IPS-15b (cell line): ENCODE results near the gene TAF4.

ENCODE experiments used
- H3K27me3 ChIP-seq: one replicate; pipeline ENCODE4 v1.6.1; 2013; ENCODE audit warnings: low read length; ENCODE audit not compliant: control insufficient read depth, insufficient read depth
- H3K36me3 ChIP-seq: one replicate; pipeline ENCODE4 v1.6.1; 2013; ENCODE audit warnings: low read length; ENCODE audit not compliant: control insufficient read depth, insufficient read depth
- H3K4me1 ChIP-seq: one replicate; pipeline ENCODE4 v1.6.1; 2013; ENCODE audit warnings: mild to moderate bottlenecking, low read length; ENCODE audit not compliant: control insufficient read depth, insufficient read depth
- H3K4me3 ChIP-seq: one replicate; pipeline ENCODE4 v1.5.1; 2013; ENCODE audit warnings: low read depth, low read length
- H3K9ac ChIP-seq: one replicate; pipeline ENCODE4 v1.6.1; 2013; ENCODE audit warnings: low read depth, mild to moderate bottlenecking, low read length
- H3K9me3 ChIP-seq: one replicate; pipeline ENCODE4 v1.6.1; 2013; ENCODE audit warnings: mild to moderate bottlenecking, low read length; ENCODE audit not compliant: control insufficient read depth, insufficient read depth

The TAF4 gene

DNA sequence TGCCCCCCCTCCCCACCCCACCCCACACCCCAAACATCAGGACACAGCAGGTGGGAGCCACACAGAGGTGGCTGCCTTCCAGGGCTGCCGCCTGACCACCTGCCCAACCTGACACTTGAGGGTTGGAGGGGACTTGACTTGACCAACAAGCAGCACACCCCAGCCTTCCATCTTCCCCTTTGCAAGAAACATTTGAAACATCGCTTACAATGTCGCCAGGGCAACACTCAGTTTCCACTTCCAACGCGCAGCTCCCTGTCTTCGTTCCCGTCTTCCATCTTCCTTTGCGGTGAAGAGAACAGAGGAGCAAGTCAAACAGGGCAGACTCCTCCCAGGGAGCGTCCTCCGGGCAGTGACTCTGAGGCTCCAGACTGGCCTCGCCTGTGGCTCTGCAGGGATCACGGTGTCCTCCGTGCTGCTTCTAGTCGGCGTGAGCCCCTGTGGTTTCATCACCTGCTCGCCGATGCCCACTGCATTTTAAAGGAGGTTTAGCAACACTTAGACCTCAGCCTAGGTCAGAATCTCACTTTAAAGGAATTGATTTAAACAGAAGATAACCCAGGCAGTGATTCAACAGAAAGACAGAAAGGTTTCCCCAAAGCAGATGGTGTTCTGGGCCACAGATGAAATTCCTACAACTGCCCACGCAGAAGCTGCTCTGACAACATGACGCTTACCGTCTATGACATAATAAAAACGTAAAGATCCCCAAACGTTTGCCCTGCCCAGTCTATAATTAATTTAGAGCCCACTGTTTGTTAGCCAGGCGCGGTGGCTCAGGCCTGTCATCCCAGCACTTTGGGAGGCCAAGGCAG, 130.8 kb downstream of the TAF4 start:
- H3K4me3 ChIP-seq, result no peak overlapping the region
- H3K9me3 ChIP-seq, result no peaks in the 10 kb centered on the region
- H3K9ac ChIP-seq, result no peak overlapping the region
- H3K27me3 ChIP-seq, result no peaks in the 10 kb centered on the region
- H3K36me3 ChIP-seq, result no peaks in the 10 kb centered on the region
- no peaks in the 10 kb centered on the region for H3K4me1 ChIP-seq

- no peak overlapping the region for H3K4me3 ChIP-seq
- H3K27me3 ChIP-seq, result no peaks in the 10 kb centered on the region
- no peak overlapping the region for H3K9ac ChIP-seq
- no peaks in the 10 kb centered on the region for H3K9me3 ChIP-seq
- no peaks in the 10 kb centered on the region for H3K4me1 ChIP-seq
- H3K36me3 ChIP-seq, result peaks cover 2% of the 10 kb centered on the region
These were observed 131.5 kb downstream of the TAF4 start for GRCh38 chr20:61933951-61934715.

GRCh38 chr20:61933481-61933950, 132.2 kb downstream of the TAF4 start:
- Histone ChIP-seq H3K9ac (no peak overlapping the region), H3K4me1 (no peaks in the 10 kb centered on the region), H3K4me3 (no peak overlapping the region), H3K27me3 (no peaks in the 10 kb centered on the region), H3K9me3 (no peaks in the 10 kb centered on the region), H3K36me3 (peaks cover 2% of the 10 kb centered on the region)

DNA sequence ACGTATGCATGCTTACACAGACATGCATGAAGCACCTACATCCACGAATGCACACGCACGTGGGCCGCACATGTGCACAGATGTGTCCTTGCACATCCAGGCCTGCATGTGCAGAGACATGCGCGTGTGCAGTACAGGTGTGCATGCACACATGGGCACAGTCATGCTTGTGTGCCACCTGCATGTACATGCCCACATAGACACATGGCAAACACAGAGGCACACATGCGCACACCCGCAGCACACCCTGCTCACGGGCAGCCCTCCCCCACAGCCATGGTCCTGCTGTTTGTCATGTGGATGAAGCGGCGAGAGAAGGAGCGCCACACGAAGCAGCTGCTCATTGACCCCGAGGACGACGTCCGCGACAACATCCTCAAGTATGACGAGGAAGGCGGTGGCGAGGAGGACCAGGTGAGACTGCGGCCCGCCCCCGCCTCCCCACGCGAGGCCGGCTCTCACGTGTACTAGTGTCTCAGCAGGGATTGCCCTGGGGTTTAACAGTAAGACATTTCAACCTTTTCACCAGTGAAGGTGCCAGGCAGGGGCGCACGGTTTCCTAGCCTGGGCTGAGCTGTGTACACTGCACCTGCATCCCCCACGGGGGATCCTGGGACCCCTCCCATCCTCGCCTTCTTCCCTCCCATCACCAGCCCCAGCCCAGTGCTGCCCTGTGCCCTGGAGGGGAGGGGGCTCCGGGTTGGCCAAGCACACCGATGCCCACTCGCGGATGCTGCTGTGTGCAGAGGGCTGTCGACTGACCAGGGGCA, 132.8 kb downstream of the TAF4 start:
- H3K4me1 ChIP-seq, result no peaks in the 10 kb centered on the region
- H3K9me3 ChIP-seq, result no peaks in the 10 kb centered on the region
- H3K4me3 ChIP-seq, result no peak overlapping the region
- H3K36me3 ChIP-seq, result peaks cover 2% of the 10 kb centered on the region
- no peak overlapping the region for H3K9ac ChIP-seq
- no peaks in the 10 kb centered on the region for H3K27me3 ChIP-seq

GRCh38 chr20:61932199-61932592, 133.5 kb downstream of the TAF4 start:
- no peaks in the 10 kb centered on the region for H3K27me3 ChIP-seq
- peaks cover 2% of the 10 kb centered on the region for H3K36me3 ChIP-seq

DNA sequence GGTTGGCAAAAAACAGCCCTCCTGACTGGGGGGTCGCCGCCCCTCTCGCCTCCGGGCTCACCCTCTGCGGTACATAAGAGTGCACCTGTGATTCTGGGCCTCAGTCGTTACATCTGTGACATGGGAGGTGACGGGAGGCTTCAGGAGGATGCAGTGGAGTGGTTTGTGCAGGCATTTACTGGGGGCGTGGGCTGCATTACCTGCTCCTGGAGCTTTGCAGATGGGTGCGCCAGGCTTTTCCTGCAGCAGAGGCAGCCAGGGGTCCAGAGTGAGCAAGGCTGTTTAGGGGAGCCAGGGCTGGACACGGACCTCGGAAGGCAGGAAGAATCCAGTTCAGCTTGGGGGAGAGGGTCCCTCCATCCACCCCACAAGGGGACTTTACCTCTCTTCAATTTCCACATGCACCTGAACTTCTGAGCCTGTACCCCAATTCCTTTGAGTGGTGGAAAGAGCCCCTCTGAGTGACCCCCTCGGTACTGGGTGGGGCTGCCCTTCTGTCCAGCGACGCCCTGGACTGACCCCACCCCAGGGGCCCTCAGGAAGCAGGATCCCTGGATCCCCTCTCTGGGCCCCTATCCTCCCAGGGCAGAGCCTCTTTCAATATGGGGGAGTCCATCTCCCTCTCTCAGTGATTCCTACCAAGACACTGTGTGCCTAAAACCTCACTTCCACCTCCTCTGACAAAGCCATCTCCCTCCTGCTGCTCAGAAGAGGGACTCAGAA, 134.0 kb downstream of the TAF4 start:
- Histone ChIP-seq H3K9me3 (no peaks in the 10 kb centered on the region), H3K9ac (no peak overlapping the region), H3K4me1 (no peaks in the 10 kb centered on the region), H3K4me3 (no peak overlapping the region), H3K36me3 (peaks cover 2% of the 10 kb centered on the region), H3K27me3 (no peaks in the 10 kb centered on the region)

More at GRCh38 chr20:61932199-61932592, 133.5 kb downstream of the TAF4 start:
- Histone ChIP-seq H3K9ac (no peak overlapping the region), H3K4me1 (no peaks in the 10 kb centered on the region), H3K9me3 (no peaks in the 10 kb centered on the region), H3K4me3 (no peak overlapping the region)

DNA sequence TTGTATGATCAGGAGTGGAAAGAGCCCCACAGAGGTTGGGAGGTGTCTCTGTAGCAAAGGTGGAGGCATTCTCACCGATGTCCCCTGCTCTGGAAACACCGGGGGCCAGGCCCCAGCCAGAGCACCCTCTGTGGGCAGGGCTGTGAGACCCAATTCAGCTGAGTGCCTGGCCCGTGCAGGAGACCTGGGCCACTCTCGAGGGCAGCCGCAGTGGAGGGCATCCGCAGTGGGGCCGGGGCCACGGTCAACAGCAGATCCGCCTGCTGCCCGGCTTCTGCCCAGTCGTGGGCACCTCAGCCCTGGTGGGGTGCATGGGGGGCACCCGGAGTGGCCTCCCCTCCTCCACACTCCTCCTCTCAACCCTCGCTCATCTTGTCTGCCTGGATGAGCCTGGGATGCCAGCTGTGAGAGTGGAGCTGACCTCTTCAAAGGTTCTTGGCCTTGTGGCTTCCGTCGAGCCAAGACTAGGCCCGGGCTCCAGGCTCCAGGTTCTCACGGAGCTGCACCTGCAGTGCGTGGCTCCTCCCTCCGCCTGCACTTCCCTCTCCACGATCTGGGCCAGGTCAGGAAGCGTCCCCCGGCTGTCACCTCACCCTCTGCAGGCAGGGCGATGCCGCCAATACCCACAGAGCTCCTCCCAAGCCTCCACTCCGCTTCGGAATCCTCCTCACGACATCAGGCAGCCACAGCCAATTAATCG, 134.8 kb downstream of the TAF4 start:
- Histone ChIP-seq H3K9me3 (no peaks in the 10 kb centered on the region), H3K27me3 (no peaks in the 10 kb centered on the region), H3K4me3 (no peak overlapping the region), H3K4me1 (no peaks in the 10 kb centered on the region), H3K36me3 (peaks cover 2% of the 10 kb centered on the region), H3K9ac (no peak overlapping the region)

GRCh38 chr20:61929971-61930666, 135.6 kb downstream of the TAF4 start:
- H3K9me3 ChIP-seq, result no peaks in the 10 kb centered on the region
- H3K9ac ChIP-seq, result no peak overlapping the region
- no peaks in the 10 kb centered on the region for H3K4me1 ChIP-seq
- H3K4me3 ChIP-seq, result no peak overlapping the region
- peaks cover 2% of the 10 kb centered on the region for H3K36me3 ChIP-seq
- no peaks in the 10 kb centered on the region for H3K27me3 ChIP-seq

- Histone ChIP-seq H3K9me3 (no peaks in the 10 kb centered on the region), H3K4me3 (no peak overlapping the region), H3K27me3 (no peaks in the 10 kb centered on the region)
These were observed 136.1 kb downstream of the TAF4 start for GRCh38 chr20:61929561-61929960.

DNA sequence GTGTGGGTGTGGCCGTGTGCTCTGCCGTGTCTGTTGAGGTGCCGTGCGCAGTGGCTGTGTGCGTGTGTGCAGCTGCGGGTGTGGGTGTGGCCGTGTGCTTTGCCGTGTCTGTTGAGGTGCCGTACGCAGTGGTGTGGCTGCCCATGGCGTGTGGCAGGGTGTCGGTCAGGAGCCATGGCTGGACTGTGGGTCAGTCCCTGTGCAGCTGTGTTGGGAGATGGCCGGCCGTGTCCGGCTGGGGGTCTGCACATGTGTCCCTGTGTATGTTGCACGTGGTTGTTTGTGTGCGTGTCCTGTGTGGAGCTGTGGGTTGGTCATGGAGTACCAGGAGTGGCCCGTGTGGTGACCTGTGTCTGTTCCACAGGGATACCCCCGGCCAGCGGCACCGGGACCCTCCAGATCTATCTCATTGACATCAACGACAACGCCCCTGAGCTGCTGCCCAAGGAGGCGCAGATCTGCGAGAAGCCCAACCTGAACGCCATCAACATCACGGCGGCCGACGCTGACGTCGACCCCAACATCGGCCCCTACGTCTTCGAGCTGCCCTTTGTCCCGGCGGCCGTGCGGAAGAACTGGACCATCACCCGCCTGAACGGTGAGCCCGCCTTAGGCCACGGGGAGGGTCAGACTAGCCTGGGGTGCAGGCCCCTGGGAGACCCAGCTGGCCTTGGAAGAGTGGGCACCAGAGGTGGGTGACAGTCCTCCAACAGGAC, 137.7 kb downstream of the TAF4 start:
- Histone ChIP-seq H3K9ac (no peak overlapping the region), H3K9me3 (no peaks in the 10 kb centered on the region), H3K4me3 (no peak overlapping the region), H3K27me3 (no peaks in the 10 kb centered on the region), H3K4me1 (no peaks in the 10 kb centered on the region), H3K36me3 (peaks cover 6% of the 10 kb centered on the region)

More at GRCh38 chr20:61929561-61929960, 136.1 kb downstream of the TAF4 start:
- Histone ChIP-seq H3K36me3 (peaks cover 6% of the 10 kb centered on the region), H3K9ac (no peak overlapping the region), H3K4me1 (no peaks in the 10 kb centered on the region)
